B cell (primary cell): Measurements from ENCODE around the gene CHMP5. TPM values are rescaled to one million over a fixed set of nuclear protein-coding genes. Genes with fewer than 3 reads are reported as not detected.

Experiments used
- ATAC-seq: fragments of 200-7000 bp; cut with Tn5 transposase; one replicate; pipeline ENCODE4 v1.10.0; 2021; ENCODE audit warnings: low read depth, mild to moderate bottlenecking, moderate number of reproducible peaks, moderate library complexity
- CTCF ChIA-PET: fragments of 350-600 bp; sonication (Branson Sonifier 250); formaldehyde crosslinking; loops from one replicate; lab custom pipeline; 2021; ENCODE audit warnings: antibody characterized with exemption, inconsistent platforms; lab: Charles Lee
- POLR2A ChIA-PET: fragments of 350-600 bp; sonication (Branson Sonifier 250); formaldehyde crosslinking; loops from one replicate; lab custom pipeline; 2021; ENCODE audit warnings: antibody characterized with exemption; lab: Charles Lee
- DNase-seq: peaks from one replicate; pipeline ENCODE4 v3.0.0; 2013
- H2AFZ ChIP-seq: 2 replicates; pipeline ENCODE4 v1.6.1; 2012; ENCODE audit warnings: mild to moderate bottlenecking, low read depth, low read length; ENCODE audit not compliant: insufficient read depth, poor library complexity, severe bottlenecking
- H3K27ac ChIP-seq, 2 donors: 1 replicate in 1 of 2; 2 replicates in 1 of 2; pipeline ENCODE4 v1.5.1; 2012 to 2013; ENCODE audit warnings: low read length in 2 of 2, mild to moderate bottlenecking in 2 of 2, moderate library complexity in 1 of 2
- H3K27me3 ChIP-seq, 4 experiments: fragments of 200-600 bp in 1 of 4; sonication (generic) in 1 of 4; replicated peaks in 1 of 4; 1 replicate in 2 of 4; 2 replicates in 2 of 4; pipeline versions ENCODE4 v1.6.1 to v1.7.0; 2013 to 2016; ENCODE audit warnings: low read length in 3 of 4, mild to moderate bottlenecking in 2 of 4, mixed read lengths in 1 of 4, moderate library complexity in 1 of 4; ENCODE audit not compliant: insufficient read depth in 4 of 4, control insufficient read depth in 3 of 4; ENCODE audit errors: control extremely low read depth in 1 of 4
- H3K36me3 ChIP-seq, 2 experiments: replicated peaks in 1 of 2; 1 replicate in 1 of 2; 2 replicates in 1 of 2; pipeline versions ENCODE4 v1.6.1 to v1.7.1; 2013; ENCODE audit warnings: low read length in 1 of 2; ENCODE audit not compliant: insufficient read depth in 2 of 2, control insufficient read depth in 1 of 2; ENCODE audit errors: control extremely low read depth in 1 of 2, extremely low read depth in 1 of 2
- H3K4me1 ChIP-seq, 2 donors: fragments of 200-600 bp in 1 of 2; sonication (generic) in 1 of 2; 1 replicate in 1 of 2; 2 replicates in 1 of 2; pipeline versions ENCODE4 v1.5.1 to v1.6.1; 2013 to 2017; ENCODE audit warnings: low read length in 2 of 2; ENCODE audit not compliant: control insufficient read depth in 2 of 2, insufficient read depth in 2 of 2
- H3K4me2 ChIP-seq: replicated peaks from 2 replicates; pipeline ENCODE3; 2012; ENCODE audit warnings: mild to moderate bottlenecking, low read depth, low read length; ENCODE audit not compliant: poor library complexity, severe bottlenecking
- H3K4me3 ChIP-seq, 5 experiments: fragments of 200-600 bp in 1 of 5; sonication (generic) in 1 of 5; 1 replicate in 3 of 5; 2 replicates in 2 of 5; pipeline versions ENCODE4 v1.5.1 to v1.7.0; 2011 to 2016; ENCODE audit warnings: low read length in 4 of 5, mild to moderate bottlenecking in 4 of 5, low read depth in 2 of 5, control low read depth in 1 of 5, moderate library complexity in 1 of 5; ENCODE audit not compliant: insufficient read depth in 1 of 5; ENCODE audit errors: control extremely low read depth in 1 of 5, extremely low read depth in 1 of 5
- H3K79me2 ChIP-seq: fragments of 200-600 bp; sonication (generic); one replicate; pipeline ENCODE4 v1.6.0; 2016; ENCODE audit warnings: low read length; ENCODE audit not compliant: control insufficient read depth, insufficient read depth
- H3K9ac ChIP-seq: fragments of 200-600 bp; sonication (generic); 2 replicates; pipeline ENCODE4 v1.6.1; 2017; ENCODE audit warnings: mild to moderate bottlenecking, low read length, moderate library complexity
- H3K9me3 ChIP-seq, 3 donors: one replicate each; pipeline versions ENCODE4 v1.6.1 to v1.7.1; 2013; ENCODE audit warnings: low read length in 2 of 3; ENCODE audit not compliant: control insufficient read depth in 2 of 3, insufficient read depth in 1 of 3; ENCODE audit errors: control extremely low read depth in 1 of 3
- H4K20me1 ChIP-seq: 2 replicates; pipeline ENCODE4 v1.6.0; 2012; ENCODE audit warnings: mild to moderate bottlenecking, low read length; ENCODE audit not compliant: insufficient read depth, control insufficient read depth, poor library complexity, severe bottlenecking
- H3K27ac Mint-ChIP-seq: one replicate; pipeline ENCODE4 v1.8.0; 2021; ENCODE audit warnings: mixed read lengths
- H3K27me3 Mint-ChIP-seq: one replicate; pipeline ENCODE4 v1.8.0; 2021; ENCODE audit warnings: mixed read lengths
- H3K4me1 Mint-ChIP-seq: one replicate; pipeline ENCODE4 v1.8.0; 2021; ENCODE audit warnings: mixed read lengths
- H3K4me3 Mint-ChIP-seq: one replicate; pipeline ENCODE4 v1.8.0; 2021; ENCODE audit warnings: mixed read lengths
- H3K9me3 Mint-ChIP-seq: one replicate; pipeline ENCODE4 v1.8.0; 2022; ENCODE audit warnings: mixed read lengths; ENCODE audit not compliant: insufficient read depth
- EZH2 ChIP-seq: IDR thresholded peaks from 2 replicates; pipeline ENCODE4 v1.6.1; 2012; ENCODE audit warnings: borderline replicate concordance, low read depth, mild to moderate bottlenecking, moderate library complexity, low read length; ENCODE audit not compliant: insufficient read depth, poor library complexity, severe bottlenecking
- WGBS: methylation state at CpG from one replicate; pipeline ENCODE4 v1.1.5; 2013; ENCODE audit warnings: missing lambda C conversion rate; ENCODE audit not compliant: insufficient coverage; 5-methylcytosine and 5-hydroxymethylcytosine counted together
- intact Hi-C: fragments of 100-400 bp; cut with micrococcal nuclease; formaldehyde crosslinking; loops from one replicate; pipeline ENCODE4 v1.10.0; 2022
- polyA plus RNA-seq: library from polyadenylated mRNA; depleted of rRNA; stranded (reverse); fragments of >200 nt; gene quantifications from 2 replicates; pipeline ENCODE4 v1.2.3, GENCODE V29; 2012
- total RNA-seq, 2 donors: library from RNA; stranded (reverse); fragments of 120-200 nt in 1 of 2; gene quantifications; 1 replicate in 1 of 2; 2 replicates in 1 of 2; pipeline versions ENCODE4 v1.2.3 to v1.2.4, GENCODE V29; 2013 to 2022
- TF ChIP-seq, protein P1 (sequence below): fragments of 200-600 bp; IDR thresholded peaks from one replicate; pipeline ENCODE4 v1.8.0; 2022; ENCODE audit warnings: antibody characterized with exemption, mild to moderate bottlenecking

The CHMP5 gene
- total and polyA plus RNA-seq, 2 donors (not counting 1 experiment from before 2014, with no cell fraction given) = 15.3 to 28.2 TPM

DNA sequence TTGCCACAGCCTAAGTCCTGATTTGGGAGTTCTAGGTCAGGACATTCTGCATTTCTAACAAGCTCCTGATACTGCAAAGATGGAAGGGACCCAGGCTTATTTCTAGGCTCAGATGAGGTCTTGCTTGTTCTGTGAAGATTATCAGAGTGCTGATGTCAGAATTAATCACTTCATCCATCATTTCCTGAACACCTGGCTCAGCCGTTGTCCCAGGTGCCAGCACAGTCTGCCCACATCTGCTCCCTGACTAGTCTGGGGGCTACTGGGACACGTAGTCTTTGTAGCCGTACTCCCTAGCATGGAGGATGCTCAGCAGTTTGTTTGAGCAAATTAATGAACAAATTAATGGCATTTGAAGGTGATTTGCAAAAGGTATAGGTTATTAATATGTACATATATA, 42.8 kb upstream of the CHMP5 start:
- Histone ChIP-seq H2AFZ (no peak overlapping the region), H3K4me2 (no peak overlapping the region), H3K36me3 (no peaks in the 10 kb centered on the region), H3K9ac (no peak overlapping the region), H3K4me3 (no peak overlapping the region), H3K79me2 (no peaks in the 10 kb centered on the region), H3K27me3 (no peaks in the 10 kb centered on the region), H3K4me1 (peaks cover 29 to 41% of the 10 kb centered on the region in 2 donors), H4K20me1 (no peaks in the 10 kb centered on the region), H3K9me3 (no peaks in the 10 kb centered on the region), H3K27ac (no peak overlapping the region)
- no peak for TF ChIP-seq EZH2
- TF ChIP-seq, protein P1, sequence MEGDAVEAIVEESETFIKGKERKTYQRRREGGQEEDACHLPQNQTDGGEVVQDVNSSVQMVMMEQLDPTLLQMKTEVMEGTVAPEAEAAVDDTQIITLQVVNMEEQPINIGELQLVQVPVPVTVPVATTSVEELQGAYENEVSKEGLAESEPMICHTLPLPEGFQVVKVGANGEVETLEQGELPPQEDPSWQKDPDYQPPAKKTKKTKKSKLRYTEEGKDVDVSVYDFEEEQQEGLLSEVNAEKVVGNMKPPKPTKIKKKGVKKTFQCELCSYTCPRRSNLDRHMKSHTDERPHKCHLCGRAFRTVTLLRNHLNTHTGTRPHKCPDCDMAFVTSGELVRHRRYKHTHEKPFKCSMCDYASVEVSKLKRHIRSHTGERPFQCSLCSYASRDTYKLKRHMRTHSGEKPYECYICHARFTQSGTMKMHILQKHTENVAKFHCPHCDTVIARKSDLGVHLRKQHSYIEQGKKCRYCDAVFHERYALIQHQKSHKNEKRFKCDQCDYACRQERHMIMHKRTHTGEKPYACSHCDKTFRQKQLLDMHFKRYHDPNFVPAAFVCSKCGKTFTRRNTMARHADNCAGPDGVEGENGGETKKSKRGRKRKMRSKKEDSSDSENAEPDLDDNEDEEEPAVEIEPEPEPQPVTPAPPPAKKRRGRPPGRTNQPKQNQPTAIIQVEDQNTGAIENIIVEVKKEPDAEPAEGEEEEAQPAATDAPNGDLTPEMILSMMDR = no peak
- ChIA-PET CTCF (interaction anchor here (8.4 kb wide), 1 partner anchor 142 kb away, joined by 217 read pairs; the partner anchor contains the start of gene SMU1), POLR2A (no interaction called here)
- intact Hi-C loops = loop anchor here (10.0 kb wide), 1 partner anchor 637 kb away; no protein-coding TSS in a partner anchor
- DNase-seq (no peak), ATAC-seq (no peak)
- Mint-ChIP-seq H3K27me3 (no peaks in the 10 kb centered on the region), H3K4me1 (peaks cover 42% of the 10 kb centered on the region), H3K27ac (peak overlapping the region; percentile 32), H3K9me3 (no peaks in the 10 kb centered on the region), H3K4me3 (no peak overlapping the region)
- WGBS = 41% methylated on average over 3 of the region's 3 CpGs

DNA sequence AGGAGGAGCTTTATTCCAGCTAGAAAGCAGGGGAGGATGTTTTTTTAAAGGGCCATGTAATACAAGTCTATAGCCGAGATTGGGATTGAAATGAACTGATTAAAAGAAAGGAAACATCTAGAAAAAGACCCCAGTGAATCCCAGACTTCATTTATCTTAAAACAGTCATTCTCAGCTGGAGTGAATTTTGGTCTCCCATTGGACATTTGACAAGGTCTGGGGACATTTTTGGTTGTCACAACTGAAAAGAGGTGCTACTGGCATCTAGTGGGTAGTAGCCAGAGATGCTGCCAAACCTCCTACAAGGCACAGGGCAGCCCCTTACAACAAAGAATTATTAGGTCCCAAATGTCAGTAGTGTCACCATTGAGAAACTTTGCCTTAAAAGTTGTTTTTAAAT, 41.2 kb upstream of the CHMP5 start:
- DNase-seq (no peak), ATAC-seq (no peak)
- Mint-ChIP-seq H3K9me3 (no peaks in the 10 kb centered on the region), H3K4me3 (no peak overlapping the region), H3K27ac (no peak overlapping the region), H3K4me1 (peaks cover 51% of the 10 kb centered on the region), H3K27me3 (no peaks in the 10 kb centered on the region)
- Histone ChIP-seq H3K9me3 (no peaks in the 10 kb centered on the region), H3K27me3 (no peaks in the 10 kb centered on the region), H2AFZ (no peak overlapping the region), H3K27ac (no peak overlapping the region), H4K20me1 (no peaks in the 10 kb centered on the region), H3K36me3 (no peaks in the 10 kb centered on the region), H3K9ac (no peak overlapping the region), H3K4me3 (no peak overlapping the region), H3K4me2 (no peak overlapping the region), H3K4me1 (peaks cover 35 to 47% of the 10 kb centered on the region in 2 donors), H3K79me2 (no peaks in the 10 kb centered on the region)
- intact Hi-C loops = loop anchor here (10.0 kb wide), 1 partner anchor 639 kb away; no protein-coding TSS in a partner anchor
- WGBS = no CpG with 5 or more reads among the region's 1 CpG
- TF ChIP-seq EZH2 = no peak
- TF ChIP-seq, protein P1 = no peak
- ChIA-PET POLR2A (no interaction called here), CTCF (interaction anchor here (0.8 to 8.4 kb wide), 7 partner anchors 18 to 144 kb away, joined by 3 to 217 read pairs (median 3); partner anchors contain the start of genes BAG1, CHMP5 and SMU1)
